NCI-H1092 (cell line): Measurements from ENCODE around the gene GLT6D1.

Source experiments
- DNase-seq: peaks from one replicate; lab custom pipeline; 2025; lab: John Stamatoyannopoulos, UW

Gene GLT6D1

GRCh38 chr9:135608294-135608998, 30.9 kb downstream of the GLT6D1 start:
- no peak for DNase-seq

GRCh38 chr9:135607401-135608293, 31.7 kb downstream of the GLT6D1 start:
- no peak for DNase-seq

GRCh38 chr9:135606885-135607259, 32.5 kb downstream of the GLT6D1 start:
- no peak for DNase-seq

DNA sequence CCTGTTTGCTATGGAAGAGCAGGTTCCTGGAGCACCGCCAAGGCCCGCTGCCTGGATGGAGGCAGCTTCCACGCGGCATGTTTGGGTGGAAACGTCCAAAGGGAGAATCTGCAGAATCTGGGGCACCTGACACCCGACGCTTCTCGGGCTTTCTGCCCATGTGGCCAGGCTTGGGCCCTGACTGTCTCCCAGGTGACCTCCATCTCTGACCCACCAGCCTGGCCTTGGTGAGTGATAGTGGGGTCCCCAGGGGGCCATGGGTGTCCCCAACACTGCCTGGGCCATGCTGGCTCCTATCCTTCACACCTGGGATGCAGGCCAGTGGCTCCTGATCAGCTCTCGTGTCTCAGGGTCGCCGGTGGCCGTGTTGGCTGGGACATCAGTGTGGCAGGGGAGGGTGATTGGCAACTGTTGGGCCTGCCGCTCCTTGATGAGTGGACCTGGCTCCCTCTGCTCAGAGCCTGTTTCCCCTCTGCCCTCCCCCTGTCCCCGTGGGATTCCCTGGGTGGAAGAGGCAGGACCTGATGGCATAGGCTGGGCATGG, 34.0 kb downstream of the GLT6D1 start:
- peak; percentile 7 for DNase-seq

DNA sequence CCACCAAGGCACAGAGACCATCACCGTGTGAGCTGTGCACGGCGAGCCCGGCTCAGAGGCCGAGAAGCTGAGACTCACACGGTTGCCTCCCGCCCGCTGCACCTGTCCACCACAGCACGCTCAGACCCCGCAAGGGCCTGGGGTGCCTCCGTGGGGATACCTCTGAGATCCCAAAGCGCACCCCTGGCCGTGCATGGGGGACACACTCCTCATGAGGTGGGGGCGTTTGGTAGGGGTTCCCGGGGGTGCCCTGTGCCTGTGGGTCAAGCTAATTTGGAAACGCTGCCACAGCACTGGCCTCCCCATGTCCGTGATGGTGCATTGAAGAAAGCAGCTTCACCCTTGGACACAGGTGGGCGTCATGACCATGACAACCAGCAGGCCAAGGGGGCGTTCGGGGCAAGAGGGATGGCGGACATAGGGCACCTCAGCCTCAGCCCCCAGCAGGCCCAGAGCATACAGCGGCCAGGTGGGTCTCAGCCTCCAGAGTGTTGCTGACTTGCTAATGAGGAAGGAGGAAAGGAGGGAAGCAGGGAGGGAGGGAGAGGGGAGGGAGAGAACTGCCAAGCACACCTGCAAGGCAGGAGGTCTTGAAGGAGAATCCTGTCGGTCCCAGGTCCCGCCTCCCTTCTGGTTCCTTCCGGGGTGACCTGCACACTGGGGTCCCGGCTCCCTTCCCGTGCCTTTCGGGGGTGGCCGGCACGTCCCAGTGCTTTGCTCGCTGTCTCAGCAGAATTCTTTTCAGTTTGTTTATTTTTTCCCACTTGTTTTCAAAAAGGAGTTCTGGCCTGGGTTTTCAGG, 34.7 kb downstream of the GLT6D1 start:
- no peak for DNase-seq

GRCh38 chr9:135602789-135603481, 36.4 kb downstream of the GLT6D1 start:
- no peak for DNase-seq

DNA sequence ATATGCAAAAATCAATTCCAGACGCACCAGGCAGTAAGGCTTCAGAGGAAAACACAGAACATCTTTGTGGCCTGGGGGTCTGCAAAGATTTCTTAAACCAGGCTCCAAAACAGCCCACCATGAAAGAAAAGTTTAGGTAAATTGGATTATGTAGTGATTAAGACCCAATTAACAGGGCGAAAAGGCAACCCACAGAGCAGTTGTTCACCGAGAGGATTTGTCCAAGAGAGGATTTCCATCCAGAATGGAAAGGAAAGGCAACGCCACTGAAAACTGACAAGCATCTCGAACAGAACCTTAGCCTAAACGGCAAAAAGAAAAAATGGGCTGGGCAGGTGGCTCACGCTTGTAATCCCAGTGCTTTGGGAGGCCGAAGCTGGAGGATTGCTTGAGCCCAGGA, 37.4 kb downstream of the GLT6D1 start:
- no peak for DNase-seq

- DNase-seq, result no peak
Measured at GRCh38 chr9:135600296-135600817, 39.0 kb downstream of the GLT6D1 start.

- DNase-seq, result no peak
Measured at GRCh38 chr9:135596211-135596610, 43.1 kb downstream of the GLT6D1 start.

GRCh38 chr9:135592625-135593024, 46.7 kb downstream of the GLT6D1 start:
- DNase-seq, result no peak

GRCh38 chr9:135592331-135592590, 47.1 kb downstream of the GLT6D1 start:
- no peak for DNase-seq

DNA sequence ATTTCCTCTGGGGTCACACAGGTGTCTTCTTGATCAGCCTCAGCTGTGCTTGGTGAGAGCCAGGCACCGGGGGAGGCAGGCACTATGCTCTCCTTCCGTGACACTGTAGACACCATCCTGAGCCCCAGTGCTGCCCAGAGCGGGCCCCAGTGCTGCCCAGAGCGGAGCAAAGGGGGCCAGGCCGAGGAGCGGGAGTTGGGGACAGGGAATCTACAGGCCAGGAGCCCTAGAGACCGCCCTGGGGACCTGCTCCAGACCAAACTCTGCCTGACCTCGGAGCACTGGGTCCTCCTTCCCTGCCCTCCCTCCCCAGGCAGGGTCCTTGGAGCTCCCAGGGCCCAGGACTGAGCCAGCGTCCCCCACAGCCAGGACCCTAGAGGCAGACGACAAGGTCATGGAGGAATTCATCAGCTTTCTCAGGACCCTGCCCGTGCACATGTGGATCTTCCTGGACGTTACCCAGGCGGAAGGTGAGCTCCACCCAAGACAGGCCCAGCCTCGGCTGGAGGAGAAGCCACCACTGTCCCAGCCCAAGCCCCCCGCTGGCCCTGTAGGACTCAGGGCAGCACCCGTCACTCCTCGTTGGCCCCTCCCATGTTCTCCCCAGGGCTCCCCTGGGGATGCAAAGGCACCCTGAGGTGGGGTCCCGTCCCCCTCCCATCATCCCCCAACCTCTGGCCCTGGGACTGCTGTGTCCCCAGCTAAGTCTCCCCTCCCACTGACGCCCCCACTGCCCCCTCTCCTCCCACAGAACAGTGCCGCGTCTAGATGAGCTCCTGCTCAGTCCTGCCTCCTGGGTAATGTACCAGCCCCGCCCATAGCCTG, 47.6 kb downstream of the GLT6D1 start:
- no peak for DNase-seq

DNA sequence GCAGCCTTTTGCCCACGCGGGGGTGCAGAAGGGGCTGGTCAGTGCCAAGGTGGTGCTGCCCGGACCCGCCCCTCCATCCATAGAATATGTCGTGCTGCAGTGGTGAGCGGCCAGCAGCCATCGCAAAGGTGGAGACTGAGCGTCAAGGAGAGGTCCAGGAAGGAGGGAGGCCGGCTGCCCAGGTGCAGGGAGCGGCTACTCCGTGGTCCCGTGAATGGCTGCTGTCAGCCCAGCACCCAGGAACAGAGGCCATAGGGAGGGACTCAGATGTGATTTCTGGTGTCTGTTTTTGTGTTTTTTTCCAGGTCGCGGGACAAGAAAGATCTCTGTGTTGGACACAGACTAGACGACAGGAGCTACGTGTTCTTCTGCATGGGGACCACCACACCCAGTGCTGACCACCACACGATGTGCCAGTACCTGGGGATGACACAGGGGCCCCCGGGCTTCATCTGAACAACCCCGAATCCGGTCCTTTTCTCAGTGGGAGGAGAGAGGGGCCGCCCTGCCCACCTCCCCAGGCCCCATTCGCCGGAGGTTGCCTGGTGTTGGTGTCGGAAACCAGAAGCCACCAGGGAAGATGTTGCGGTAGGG, 48.8 kb downstream of the GLT6D1 start:
- no peak for DNase-seq

DNA sequence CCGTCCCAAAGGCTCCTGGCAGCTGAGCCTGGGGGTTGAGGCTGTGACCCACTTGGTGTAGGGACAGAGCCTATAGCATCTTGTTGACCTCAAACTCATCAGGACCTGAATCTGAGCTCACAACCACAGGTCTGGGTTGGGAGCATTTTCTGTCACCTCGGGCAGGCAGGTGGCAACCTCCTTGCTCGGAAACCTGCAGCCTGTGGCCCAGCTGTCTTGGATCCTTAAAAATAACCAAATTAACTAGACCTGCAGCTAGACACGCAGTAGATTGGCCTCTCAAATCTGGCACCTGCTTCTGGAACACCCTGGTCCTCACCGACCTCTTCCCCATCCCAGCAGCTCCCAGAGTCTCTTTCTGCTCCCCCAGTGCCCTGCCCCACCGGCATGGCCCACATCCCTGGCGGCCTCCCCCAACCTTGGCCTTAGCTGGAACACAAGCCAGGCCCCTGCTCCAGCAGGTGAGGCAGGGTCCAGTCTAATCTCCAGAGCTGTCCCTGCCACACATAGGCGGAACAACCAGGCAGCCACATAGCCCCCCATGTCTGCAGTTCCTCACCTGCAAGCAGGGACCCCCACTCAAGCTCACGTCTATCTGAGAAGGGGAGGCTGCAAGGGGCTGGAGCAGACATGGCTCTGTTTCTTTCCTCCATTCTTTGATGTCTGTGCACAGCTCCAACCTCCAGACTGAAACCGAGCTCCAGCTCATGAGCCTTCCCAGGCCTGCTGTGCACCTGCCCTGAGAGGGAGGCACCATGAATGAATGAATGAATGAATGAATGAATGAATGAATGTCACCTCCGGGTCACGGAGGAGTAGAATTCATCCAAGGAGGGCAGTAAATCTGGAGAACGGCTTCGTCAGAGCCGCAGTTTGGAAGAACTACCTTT, 49.5 kb downstream of the GLT6D1 start:
- DNase-seq, result no peak

DNA sequence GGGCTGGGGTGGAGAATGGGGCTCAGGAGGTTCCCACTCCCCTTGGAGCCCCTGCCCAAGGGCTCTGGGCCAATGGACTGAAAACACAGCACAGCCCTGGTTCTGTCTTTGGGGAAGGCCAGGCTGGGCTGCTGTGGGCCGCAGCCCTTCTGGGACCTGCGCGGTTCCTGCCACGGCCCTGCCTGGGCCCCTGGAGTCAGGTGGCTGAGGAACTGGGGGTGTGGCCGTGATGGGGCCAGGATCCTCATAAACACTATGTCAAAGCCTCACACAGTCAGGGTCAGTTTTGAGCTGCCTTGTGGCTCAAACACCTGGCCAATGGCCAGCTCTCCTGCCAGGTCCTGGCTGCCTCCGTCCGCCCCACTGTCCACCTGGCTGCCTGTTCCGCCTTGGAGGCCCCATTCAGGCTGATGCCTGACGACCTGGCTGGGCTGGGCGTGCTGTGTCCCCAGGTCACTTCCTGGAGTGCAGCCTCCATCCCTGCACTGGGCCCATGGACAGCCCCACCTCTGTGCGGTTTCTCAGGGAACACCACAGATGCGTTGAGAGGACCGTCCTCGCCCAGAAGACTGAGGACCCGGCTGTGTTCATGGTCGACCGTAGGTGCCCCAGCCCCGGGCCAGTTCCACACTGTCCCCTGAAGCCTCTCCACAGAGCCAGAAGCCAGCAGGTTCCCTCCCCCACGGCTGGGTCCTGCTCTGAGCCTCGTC, 50.3 kb downstream of the GLT6D1 start:
- DNase-seq, result no peak

DNA sequence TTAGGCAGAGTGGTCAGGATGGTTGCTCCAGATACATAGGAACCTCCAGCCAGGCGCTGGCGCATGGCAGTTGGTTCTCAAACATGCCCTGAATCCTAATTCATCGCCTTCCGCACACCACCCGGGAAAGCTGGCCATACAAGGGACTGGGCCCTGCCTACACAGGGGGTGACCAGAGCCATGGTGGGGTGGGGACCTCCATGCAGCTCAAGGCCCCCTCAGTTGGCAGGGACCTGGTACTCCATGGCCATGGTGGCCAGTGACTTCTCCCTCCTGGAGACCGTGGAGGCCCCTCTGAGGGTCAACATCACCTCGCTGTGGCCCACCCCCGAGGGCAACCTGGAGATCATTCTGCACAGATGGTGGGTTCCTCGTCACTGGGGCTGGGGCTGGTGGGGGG, 51.0 kb downstream of the GLT6D1 start:
- no peak for DNase-seq

DNA sequence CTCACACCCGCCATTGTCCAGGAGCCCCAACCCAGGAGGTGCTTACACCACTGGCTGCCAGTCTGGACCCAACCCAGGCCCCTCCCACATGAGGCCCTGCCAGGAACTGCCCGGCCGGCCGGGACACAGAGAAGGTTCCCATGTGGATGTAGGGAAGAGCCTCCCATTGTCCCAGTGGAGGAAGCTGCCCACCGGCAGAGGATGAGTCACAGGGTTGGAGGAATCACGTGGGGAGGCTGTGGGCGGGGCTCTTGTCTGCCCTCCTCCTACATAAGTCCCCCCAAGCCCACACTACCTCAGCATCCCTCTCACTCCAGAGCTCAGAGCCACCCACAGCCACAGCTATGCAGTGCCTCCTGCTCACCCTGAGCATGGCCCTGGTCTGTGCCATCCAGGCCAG, 51.7 kb downstream of the GLT6D1 start:
- DNase-seq, result no peak

DNA sequence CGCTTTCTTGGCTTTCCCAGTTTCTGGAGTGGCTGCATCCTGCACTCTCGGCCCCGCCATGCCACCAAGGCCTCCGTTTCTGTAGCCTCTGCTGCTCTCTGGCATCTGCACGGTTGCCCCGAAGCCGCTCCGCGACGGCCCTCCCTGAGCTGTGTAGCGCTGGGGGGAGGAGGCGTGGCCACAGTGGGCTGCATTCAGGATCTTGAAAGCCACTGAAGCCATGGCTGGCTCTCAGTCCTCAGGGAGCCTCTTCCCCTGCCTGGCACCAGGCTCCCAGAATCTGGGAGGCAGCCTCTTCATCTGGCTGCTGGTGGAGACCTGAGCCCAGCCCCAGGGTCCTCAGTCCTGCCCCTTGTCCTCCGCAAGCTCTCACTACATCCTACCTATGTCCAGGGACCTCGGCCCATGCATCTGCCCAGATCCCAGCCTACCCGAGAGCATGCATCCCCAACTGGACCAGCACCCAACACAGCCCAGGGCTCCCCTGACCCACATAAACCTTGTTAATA, 52.7 kb downstream of the GLT6D1 start:
- DNase-seq, result no peak

DNA sequence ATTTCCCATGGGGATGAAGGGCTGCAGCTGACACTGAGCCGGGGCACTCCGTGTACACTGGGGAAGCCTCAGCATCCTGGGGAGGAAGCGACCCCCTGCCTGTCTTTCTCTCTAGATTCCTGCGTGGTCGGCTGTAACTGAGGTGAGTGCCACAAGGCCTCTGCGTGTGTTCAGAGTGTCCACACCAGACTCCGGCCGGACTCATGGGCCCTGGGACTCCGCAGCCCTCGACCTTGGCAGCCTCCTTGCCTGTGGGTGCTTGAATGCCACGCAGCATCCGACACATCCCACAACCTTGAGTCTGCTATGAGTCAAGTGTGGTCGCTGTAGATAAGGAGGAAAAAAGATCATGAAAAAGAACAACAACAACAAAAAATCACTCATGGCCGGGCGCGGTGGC, 54.4 kb downstream of the GLT6D1 start:
- no peak for DNase-seq
